Activated CD4-positive, alpha-beta T cell treated with anti-CD3 and anti-CD28 coated beads, Interleukin-2, amount 50 U/mL, for 4 hours (primary cell): ENCODE data around the gene SF3A1.

Experiments
- DNase-seq, 2 experiments: peaks; one replicate each; pipeline ENCODE4 v3.0.0-alpha.2; 2020

Gene SF3A1

GRCh38 chr22:30299322-30299721 is 57.4 kb downstream of the SF3A1 start:
- no peak for DNase-seq

GRCh38 chr22:30297991-30298701 is 58.5 kb downstream of the SF3A1 start:
- DNase-seq = no peak

GRCh38 chr22:30297276-30297990 is 59.3 kb downstream of the SF3A1 start:
- DNase-seq = no peak

- no peak for DNase-seq
Observed at GRCh38 chr22:30296833-30297232, 59.9 kb downstream of the SF3A1 start.

- no peak for DNase-seq
Observed at GRCh38 chr22:30296324-30296723, 60.4 kb downstream of the SF3A1 start.

DNA sequence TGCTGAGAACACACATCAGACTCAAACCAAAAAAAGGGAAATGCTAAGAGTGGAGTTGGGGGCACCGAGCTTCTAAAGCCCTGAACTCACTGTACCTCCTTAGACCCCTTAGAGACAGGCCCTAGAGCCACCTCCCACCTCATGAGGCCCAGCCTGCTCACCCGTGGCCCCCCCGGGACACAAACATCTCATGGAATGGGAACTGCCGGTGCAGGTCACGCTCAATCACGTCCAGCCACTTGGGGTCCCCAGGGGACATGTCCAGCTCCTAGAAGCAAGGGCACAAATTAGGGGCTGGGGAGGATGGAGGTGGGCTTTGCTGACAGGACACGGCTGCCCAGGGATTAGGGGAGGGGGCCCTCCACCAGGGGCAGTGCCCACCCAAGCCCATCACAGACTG is 61.1 kb downstream of the SF3A1 start:
- DNase-seq = no peak

- no peak for DNase-seq
Observed at GRCh38 chr22:30294830-30295229, 61.9 kb downstream of the SF3A1 start.

GRCh38 chr22:30294066-30294465 is 62.6 kb downstream of the SF3A1 start:
- no peak for DNase-seq

GRCh38 chr22:30293026-30293425 is 63.7 kb downstream of the SF3A1 start:
- no peak for DNase-seq

DNA sequence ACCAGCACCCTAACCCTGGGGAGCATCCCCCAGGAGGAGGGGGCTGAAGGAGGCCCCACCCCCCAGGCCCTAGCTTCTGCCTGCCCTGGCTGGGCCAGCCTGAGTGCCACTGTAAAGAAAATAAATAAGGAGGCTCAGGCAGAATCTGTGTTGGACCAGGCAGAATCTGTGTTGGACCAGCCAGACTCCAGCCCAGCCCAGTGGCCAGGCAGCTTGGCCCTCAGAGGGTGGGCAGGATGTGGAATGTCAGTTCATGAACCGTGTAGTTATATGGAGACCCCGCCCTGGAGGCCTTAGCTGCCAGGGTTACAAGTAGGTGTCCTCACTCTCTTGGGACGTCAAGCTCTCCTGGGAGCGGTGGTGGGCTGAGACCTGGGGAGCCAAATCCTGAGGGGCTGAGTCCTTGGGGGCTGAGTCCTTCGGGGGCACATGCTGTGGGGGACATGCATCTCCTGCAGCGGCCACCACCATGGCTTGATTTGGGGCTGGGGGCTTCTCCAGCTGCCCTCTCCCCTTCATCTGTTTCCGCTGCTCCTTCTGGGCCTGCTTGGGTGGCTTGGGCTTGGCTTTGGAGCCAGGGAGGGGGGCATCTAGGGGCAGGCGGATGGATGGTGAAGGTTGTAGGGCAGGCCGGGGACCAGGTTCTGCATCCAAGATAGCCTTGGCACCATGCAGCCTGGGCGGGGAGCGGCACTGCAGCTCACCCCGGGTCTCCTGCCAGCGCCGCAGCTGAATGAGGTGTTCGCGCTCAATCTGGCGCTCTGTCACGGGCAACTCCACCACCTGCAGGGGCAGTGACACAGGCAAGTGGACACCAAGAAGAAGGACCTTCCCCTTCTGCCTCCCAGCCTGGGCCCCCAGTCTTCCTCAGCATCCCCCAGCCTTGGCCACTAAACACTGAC is 64.4 kb downstream of the SF3A1 start:
- no peak for DNase-seq

GRCh38 chr22:30291058-30291892 is 65.4 kb downstream of the SF3A1 start:
- DNase-seq = no peak

DNA sequence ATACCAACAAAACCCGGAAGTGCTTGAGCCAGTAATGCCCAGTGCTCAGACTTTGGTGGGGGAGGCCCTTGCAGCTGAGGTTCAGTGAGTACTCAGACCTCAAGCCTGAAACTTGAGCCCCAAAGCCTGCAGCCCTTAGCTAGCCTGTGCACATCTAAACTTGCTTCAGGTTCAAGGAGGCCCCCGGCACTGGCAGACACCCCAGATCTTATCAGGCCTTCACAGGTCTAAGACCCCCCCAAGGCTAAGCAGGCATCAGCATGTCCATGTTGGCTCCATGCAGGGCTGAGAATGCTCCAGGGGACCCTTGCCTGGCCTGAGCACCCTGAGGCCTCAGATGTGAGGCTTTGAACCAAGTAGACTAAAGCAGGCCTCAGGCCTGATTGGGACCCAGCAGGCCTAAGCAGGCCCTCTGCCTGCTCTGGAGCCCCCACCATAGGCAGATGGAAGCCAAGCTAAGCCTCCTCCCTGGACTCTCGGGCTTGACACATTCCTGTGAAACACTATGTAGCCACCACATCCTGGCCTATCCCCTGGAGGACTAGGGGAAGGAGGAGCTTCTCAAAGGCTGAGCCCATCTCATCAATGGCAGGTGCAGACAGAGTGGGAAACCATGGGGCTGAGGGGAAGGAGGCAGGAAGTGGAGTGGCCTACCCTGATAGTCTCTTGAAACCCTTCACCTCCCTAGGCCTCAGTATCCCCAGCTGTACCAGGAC is 66.2 kb downstream of the SF3A1 start:
- no peak for DNase-seq

- no peak for DNase-seq
Observed at GRCh38 chr22:30289980-30290313, 66.7 kb downstream of the SF3A1 start.

GRCh38 chr22:30289141-30289979 is 67.3 kb downstream of the SF3A1 start, which contains the start of gene CASTOR1:
TSS of gene CASTOR1 (minus strand) at chr22:30289505. CDS start at chr22:30289497, 8 bp downstream.
- DNase-seq = peak; percentile 81 to 83

DNA sequence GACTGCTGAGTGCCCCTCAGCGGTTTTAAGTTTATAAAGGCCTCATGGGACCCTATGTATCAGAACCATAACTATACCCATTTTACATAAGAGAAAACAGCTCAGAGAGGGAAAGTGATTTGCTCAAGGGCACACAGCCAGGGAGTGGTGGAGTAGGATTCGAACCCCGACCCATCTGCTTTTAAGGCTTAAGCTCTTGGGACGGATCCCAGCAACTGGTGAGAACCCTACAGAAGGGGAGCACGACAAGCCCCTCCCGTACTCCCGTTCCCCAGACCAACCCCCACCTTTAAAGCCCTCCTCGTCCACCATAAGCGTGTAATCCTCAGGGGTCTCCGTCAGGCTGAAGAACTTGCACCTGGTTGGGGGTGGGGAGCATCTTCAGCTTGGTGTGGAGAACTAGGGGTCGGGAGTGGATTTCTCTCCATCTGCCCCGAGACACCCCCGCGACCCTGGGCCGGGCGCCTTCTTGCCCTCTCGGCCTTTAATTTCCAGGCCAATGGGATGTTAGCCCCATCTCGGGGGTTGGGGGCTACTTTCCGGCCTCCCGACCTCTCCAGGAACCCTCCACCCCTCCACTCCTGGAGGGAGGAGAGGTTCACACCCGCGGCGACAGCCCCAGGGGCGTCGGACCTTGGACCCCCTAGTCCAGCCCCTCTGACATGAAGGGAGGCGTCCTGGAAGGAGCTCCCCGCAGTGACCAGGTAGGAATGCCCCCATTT is 68.1 kb downstream of the SF3A1 start:
- no peak for DNase-seq

DNA sequence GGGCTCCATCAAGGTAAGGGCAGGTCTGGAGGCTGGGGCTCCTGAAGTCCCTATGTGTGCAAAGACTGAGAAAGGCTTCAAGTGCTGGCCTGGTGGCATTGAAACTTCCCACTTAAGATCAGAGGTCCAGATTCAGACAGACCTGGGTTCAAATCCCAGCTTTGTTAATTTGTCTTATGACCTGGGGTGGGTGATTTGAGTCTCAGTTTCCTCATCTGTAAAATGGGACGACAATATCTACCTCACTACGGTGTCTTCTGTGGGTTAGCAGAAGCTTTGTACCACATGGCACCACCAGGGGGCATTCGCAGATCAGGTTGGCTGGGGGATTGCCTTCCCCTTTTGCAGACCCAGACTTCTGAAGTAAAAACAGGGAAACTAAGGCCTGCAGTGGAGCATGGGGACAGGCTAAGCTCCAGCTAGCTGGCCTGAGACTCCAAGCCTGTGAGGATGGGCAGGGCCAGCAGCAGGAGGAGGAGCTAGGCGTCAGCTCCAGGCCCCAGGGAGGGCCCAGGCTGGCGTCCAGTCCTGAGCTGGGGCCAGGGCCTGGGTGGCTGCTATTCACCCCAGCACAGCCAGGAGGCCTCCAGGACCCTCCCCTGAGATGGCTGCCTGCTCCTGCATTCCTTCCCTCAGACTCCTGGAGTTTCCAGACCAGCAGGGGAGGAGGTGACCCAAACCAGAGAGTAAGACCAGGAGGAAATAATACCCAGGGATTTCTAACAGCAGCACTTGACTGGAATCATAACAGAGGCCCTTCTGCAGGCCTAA is 68.9 kb downstream of the SF3A1 start:
- peak; percentile 91 to 93 for DNase-seq

GRCh38 chr22:30286813-30287647 is 69.7 kb downstream of the SF3A1 start:
- DNase-seq = peak; percentile 83 to 85

DNA sequence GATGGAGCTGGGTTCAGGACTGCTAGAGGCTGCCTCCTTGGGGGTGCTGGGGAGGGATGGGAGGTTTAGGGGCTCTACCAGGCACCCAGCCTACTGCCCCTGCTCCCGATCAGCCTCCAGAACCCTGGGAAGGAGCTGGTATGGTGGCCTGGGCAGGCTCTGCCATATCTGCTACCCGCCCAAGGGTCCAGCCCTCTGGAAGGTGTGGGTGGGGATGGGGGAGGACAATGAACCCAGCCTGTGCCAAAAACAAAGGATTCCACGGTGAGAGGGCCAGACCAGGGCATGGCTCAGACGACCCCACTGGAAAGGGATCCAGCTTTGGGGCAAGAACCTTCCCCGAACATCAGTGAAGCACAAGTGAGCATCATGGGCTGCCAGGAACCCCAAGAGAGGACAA is 70.4 kb downstream of the SF3A1 start:
- DNase-seq = no peak

GRCh38 chr22:30285846-30286200 is 70.9 kb downstream of the SF3A1 start:
- no peak for DNase-seq
